T1000 (cell line): ENCODE data around the gene FHIT.
"Not testable (repeated sequence)": the region's sequence is repeated elsewhere in the genome, so short reads cannot be mapped to it uniquely, and the experiment has no call there.

Source experiments
- DNase-seq: peaks from one replicate; lab custom pipeline; 2025; ENCODE audit warnings: mixed read lengths; lab: John Stamatoyannopoulos, UW

FHIT gene

DNA sequence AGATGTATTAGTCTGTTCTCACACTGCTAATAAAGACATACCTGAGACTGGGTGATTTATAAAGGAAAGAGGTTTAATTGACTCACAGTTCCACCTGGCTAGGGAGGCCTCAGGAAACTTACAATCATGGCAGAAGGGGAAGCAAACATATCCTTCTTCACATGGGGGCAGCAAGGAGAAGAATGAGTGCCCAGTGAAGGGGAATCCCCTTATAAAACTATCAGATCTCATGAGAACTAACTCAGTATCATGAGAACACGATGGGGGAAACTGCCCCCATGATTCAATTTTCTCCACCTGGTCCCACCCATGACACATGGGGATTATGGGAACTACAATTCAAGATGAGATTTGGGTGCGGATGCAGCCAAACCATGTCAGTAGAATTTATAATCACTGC is 1316.7 kb downstream of the FHIT start:
- DNase-seq: not testable (repeated sequence)

DNA sequence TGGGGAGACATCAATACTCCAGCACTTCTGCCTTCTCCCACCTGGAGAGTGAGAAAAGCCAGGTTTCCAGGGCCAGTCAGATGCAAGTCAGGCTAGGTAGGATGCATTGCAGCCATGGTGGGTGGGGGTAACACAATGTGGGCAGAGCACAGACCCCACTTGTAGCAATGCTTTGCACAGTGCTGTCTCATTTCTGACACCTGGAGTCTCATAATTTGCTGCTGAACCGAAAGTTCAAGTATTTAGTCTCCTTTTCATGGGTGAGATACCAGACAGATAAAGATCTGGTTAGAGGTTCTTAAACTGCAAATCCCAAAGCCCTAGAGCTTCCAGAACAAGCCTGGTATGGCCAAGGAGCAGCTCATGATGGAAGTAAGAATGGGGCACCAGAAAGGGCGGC is 1321.1 kb downstream of the FHIT start:
- no peak for DNase-seq

DNA sequence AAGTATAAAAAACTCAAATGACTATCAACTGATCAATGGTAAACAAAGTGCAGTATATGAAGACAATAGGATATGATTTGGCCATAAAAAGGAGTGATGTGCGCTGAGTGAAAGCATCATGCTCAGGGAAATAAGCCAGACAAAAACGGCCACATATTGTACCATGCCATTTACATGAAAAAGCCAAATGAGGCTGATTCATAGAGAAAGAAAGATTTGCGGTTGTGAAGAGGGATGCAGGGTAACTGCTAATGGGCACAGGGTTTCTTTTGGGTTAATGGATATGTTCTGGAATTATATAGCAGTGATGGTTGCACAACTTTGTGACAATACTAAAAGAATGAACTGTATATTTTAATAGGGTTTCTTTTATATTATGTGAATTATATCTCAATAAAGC is 1324.2 kb downstream of the FHIT start:
- no peak for DNase-seq

DNA sequence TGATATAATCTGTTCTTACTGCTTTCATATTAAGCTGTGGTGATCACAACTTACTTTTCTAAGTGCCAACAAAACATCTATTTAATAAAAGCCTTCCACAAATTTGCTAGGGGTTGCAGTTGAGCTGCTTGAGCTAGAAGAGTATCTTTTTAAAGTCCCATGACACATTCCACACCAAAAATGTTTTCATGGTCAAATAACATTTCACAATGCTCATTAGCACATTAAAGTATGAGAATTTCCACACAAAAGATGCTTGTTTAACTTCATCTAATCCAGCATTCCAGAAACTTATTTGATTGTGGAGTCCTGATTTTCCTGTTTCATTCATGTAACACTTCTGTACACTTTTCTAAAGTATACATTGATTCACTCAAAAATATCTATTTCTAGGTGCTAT is 1325.3 kb downstream of the FHIT start:
- no peak for DNase-seq

DNA sequence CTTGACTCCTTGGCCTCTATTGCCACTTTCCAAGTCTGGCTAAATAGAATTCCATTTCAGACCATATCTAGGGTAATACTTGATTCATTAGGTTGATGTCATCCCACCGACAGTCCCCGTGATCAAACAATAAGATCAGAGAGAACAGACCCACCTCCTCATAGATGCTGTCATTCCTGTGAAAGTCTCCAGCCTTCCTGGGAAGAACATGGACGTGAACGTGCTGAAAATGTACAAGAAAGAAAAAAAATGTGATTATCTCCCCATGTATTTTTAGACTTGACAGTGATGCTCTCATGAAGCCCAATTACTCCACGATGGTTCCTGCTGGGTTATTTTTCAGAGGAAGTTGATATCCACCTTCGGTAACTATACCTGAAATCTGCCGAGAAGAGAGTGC is 1329.1 kb downstream of the FHIT start:
- no peak for DNase-seq

DNA sequence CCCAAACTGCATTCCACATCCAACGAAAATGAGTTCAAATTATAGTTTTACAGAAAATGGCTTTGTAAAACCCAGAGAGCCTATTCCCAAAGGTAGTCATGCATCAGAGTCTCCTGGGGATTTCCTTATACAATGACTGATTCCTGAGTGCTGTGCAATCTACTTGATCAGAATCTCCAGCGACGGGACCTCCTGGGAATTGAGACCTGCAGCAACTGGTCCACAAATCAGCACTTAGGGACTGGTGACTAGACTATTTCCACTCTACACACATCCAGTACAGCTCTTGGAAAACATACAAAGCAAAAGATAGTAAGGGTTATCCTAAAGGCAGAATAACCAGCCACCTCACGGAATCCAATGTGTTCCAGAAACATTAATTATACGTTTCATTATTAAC is 1330.4 kb downstream of the FHIT start:
- DNase-seq: no peak

DNA sequence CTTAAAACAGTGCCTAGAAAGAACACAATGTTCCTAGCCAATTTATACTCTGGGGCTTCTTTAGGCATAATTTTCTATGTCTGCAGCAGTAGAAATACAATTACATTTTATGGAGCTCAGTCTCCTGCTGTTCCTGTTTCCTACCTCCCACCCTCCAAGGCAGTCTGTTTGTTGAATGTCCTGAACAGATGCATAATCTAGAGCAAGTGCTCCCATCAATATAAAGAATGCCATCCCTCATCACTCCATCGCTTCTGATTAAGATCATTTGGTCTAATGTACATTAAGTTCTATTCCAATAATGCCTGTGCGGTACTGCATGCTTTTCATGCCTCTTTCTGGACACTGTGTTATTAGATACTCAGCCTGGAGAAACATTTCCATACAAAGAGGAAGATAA is 1331.7 kb downstream of the FHIT start:
- no peak for DNase-seq

DNA sequence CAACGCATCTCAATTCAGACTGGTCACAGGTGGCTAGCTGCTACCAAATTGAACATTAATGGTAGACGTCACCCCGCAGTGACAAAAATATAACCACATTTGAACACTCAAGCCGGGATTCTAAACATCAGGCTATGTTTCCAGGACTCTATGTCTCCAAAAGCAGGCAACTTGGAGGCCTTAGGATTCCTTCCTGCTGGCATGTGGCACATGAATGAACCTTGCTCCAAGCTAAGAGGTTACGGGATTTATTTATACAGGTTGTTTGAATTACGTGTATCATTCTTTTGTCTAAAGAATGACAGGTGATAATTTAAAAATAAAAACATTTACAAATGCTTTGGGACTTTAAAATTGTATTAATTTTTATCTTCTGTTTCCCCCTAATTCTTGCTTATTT is 1337.0 kb downstream of the FHIT start:
- DNase-seq: no peak

DNA sequence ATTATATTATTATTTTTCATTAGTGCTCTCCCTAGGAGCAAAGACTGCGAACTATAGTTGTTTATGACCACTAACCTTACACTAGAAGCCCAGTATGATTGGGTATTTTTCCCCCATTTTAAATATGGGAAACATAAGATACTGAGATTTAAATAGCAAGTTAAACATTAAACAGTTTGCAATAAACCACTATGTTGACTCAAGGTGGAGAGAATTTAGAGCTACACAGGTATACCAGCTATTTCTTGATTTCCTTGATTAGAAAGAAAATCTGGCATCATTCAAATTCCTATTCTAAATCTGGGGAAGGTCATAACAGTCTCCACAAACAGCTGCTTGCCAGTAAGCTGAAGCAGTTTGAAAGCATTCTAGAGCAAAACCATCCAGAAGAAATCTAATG is 1337.6 kb downstream of the FHIT start:
- no peak for DNase-seq

DNA sequence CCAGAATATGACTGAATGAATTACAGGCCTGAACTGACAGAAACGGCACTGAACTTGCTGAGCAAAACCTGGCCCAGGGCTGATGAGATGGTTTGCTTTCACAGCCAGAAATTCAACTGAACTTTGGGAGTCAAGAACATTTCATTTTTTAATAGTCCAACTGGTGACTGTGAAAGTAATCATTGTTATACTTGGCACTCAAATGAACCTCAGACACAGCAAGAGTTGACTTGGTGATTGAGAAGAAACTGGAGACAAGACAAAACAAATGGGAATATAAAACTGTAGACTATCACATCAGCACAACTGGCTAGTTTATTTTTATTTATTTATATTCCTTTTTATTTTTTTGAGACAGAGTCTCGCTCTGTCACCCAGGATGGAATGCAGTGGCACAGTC is 1342.6 kb downstream of the FHIT start:
- DNase-seq: no peak

DNA sequence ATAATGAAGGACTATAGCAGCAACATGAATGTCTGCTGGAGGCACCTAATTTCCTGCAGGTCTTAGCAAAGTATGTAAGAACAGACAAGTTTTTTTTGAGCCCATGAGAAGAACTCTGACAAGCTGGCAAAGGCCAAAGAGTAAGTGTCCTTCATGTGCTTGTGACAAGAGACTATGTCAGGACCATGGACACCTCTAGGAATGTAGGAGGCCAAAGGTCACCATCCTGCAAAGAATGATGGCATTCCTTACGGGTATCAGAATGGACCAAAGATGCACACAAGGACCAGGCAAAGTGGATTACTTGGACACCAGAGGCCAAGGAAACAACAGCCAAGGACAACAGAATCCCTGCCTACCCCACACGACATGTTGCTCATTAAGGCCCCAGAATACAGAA is 1343.0 kb downstream of the FHIT start:
- DNase-seq: no peak

DNA sequence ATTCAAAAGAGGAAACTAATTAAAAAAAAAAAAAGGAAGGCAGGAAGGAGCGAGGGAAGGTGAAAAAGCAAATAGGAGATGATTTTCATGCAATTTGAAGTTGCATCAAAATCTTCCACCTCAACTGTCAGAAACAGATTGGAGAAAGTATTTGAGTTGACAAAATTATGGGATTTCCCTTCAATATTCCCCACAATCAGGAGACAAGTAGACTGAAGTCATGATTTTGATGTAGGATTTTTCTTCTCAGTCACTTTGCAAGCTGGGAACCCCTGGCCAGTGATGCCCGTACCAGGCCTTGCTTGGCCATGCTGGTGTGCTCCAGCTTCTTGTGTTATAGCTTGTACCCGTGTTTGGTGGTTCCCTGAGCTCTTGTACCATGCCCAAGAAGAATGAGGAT is 1347.0 kb downstream of the FHIT start:
- DNase-seq: no peak

DNA sequence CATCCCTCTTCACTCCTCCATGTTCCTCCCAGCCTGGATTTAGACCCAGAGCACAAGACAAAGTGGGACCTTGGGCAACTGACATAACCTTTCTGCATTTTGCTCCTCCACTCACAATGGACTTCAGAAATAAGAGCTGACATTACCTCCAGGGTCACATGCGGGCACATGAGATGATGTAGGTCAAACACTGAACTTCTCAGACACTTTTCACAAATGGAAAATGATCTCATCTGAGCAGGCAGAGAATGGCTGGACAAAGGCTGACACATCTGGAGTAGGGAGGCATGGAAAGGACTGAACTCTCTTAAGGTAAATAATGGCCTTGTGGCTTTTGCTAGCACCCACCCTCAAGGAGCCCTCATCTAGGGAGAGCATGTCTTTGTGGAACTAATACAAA is 1352.2 kb downstream of the FHIT start:
- no peak for DNase-seq

DNA sequence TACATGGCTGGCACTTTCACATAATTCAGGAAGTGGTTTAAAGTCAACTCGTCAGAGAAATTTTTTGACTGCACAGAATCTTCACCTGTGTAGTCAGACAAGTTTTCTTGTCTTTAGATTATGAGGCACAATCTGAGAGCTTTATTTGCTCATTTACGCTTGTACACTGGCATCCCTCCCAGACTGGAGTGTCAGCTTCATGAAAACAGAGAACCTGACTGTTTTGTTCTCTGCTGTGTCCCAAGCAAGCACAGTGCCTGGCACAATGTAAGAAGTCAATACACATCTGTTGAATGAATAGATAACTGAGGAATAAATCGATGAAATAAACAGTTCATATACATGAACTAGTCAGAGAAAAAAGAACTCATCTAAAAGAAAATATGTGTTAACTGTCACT is 1355.3 kb downstream of the FHIT start:
- no peak for DNase-seq

DNA sequence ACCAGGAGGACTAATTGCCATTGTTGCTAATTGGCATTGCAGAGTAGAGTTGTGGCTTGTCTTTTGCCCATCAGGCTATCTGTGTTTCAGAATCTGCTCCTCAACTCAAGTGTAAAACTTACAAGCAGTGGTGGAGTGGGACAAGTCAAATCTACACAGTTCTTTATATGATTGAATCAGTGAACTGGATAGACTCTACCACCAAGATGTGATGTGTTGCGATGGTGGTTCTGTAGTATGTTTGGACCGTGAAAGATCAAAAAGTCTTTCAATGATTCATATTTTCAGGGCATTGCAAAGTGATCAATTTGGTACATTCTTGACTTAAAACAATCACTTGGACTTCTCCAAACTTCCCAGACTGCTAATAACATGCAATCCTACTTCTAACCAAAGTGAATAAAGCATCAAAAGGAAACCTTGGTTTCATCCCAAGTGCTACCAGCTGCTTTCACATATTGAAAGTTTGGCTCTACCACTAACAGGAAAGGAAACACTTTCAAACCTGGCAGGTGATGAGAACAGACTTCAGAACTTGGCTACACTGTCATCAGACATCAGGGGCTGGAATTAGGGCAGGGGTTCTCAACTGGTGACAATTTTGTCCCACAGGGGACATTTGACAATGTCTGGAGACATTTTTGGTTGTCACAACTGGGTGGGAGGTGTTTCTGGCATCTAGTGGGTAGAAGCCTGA is 1356.7 kb downstream of the FHIT start:
- no peak for DNase-seq

DNA sequence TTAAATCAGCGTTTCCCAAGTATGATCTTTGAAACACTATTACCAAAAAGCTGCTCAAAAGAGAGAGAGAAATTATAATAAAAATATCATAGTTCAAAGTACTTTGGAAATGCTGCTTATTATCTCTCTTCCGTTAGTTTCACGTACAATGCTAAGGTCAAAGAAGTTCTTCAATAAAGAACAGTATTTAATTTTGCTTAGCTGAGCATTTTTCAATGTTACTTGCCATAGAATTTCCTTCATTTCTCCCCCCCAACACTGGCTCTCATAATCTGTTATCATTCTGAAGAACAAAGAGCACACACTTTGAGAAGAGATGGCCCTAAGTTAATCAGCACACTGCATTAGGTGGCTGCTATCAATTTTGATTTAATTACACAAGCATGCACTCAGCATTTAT is 1360.6 kb downstream of the FHIT start:
- no peak for DNase-seq

DNA sequence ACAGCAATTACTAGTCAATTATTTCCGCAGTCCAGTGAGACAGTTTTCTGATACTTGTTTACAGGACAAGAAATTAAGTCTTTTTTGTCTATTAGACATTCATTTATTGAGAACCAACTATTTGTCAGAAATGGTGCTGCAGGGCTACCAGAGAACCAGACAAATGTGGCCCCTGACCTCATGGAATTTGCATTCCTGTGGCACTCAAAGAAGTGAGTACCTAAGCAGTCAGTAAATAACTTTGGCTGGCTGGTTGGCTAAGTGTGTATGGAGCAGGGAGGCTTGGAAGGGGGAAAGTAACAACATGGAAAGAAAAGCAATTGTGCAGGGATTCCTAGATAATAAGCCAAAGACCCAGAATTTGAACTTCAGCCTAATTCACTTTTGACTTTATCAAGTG is 1364.5 kb downstream of the FHIT start:
- no peak for DNase-seq

DNA sequence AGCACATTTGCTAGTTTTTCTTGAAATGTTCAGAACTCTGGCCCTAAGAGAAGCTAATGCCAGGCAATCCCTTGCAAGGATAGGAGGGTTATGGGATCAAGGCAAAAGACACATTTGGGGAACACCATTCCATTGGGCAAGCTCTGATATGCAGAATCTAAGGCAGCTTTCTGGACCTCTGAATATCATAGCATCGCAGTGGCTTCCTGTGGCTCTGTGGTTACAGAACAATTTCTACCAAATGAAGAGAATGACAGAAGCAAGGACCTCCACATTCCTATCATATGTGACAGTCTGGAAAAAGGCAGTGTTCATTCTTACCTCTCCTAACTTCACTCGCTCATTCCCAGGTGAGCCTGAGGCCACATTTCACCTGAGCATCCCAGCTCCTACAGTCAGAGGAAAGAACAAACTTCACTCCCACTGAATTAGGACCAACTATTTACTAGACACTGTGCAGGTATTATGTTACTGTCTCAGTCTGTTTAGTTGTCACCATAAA is 1365.3 kb downstream of the FHIT start:
- DNase-seq: no peak

DNA sequence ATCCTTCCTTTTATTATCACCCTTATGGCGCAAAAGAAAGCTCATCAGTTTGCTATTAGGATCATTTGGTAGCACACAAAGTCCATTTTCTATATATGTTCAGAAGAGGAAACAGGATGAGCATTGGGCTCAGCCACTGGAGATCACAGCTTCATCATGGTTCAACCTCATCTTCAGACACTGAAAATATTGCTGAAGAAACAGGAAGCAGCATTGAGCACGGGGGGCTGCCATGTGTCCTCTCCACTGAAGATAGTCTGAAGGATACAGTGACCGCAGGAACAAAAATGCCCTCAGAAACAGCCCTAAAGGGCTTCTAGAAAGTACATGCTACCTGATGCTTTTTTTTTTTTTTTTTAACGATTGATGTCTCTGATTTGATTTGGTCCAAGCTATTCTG is 1366.2 kb downstream of the FHIT start:
- no peak for DNase-seq

DNA sequence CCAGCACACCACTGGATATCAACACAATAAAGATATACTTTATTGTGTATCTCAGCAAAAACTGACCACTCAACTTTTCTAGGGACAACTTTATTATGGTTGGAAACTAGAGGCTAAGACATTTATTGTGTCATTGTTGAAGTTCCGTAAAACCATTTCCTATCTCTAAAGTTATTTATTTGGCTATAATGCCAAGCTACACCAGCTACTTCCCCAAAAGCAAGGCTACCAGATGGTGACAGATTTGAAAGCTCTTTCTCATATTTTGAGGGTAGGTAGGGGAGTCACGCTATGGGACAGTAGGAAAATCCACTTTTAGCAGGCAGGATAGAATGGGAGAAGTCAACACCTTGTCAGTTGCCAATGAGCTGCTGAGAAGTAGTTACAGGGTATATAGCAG is 1366.8 kb downstream of the FHIT start:
- no peak for DNase-seq

DNA sequence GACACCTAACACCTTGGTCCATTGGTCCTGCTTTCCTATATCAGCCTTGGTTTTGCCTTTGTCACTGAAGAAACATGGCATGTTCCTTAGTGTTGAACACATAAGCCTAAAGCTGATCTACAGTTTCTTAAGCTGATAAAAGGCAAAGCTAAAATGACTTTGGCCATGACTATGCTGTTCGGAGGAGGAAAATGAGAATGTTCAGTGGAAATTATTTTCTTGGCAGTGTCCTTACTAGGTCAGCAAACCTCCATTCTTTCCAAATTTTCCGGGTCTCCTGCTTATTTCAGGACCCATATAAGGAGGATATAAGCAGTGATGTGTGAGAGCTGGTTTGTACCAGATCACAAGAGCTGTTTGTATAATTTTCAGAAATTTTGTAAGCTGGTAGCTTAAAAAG is 1368.5 kb downstream of the FHIT start:
- DNase-seq: no peak

DNA sequence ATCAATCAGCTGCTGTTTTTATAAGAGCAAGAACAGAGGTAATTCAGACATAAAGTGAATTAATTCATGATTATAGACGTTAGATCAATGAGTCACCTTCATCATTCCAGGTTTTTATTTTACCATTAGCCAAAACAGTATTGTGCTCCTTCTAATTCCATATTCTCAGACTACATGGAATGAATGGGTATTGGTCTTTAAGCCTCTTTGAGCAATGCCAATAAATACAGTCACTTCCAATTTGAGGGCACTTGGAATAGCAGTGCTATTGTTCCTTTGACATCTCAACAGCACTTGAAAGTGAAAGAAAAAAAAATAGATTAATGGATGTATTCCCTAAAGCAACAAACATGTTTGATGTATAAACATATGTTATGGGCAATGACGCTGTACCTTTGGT is 1370.5 kb downstream of the FHIT start:
- DNase-seq: no peak

DNA sequence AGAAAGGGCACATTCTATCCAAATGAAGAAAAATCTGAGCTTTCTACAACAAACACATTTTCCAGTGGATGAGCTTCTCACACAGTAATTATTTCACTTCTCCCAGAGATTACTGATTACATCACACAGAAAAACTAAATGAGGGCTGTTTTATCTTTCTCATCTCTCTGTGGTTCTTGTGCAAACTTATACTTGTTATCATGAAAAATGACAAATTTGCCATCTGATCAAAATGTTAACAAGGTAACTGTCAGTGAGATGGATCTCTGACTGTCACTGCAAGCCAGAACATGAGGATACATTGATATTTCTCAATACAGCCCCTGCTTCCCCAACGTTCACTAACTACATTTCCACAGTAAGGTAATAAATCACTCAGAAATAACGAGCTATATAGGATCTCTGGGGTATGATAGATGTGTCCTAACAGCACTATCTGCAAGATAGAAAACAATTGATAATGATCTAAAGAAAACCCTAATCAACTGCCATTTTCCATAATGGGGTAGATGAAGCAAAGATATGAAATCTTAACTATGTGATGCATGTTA is 1372.1 kb downstream of the FHIT start:
- no peak for DNase-seq

DNA sequence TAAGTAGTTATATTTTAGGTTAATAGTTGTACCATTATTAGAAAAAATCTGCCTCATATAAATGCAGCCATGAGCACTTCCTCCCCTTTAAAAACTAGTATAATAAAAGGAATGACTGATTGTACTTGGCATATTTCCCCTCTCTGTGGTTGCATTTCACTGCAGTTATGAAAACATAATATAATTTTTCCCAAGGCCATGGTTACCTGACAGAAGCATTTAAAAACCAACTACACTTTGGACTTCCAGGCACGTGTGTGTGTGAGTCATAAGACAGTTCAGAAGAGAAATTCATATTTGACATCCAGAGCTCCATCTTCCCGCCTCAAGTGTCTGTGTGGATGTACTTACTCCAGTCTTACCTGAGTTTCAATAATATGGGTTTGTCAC is 1373.2 kb downstream of the FHIT start:
- no peak for DNase-seq
